Sciatic nerve (tissue), 2 donors: ENCODE data around the gene TESPA1. TPM values are rescaled to one million over a fixed set of nuclear protein-coding genes. Genes with fewer than 3 reads are reported as not detected.
"Not testable (repeated sequence)": the region's sequence is repeated elsewhere in the genome, so short reads cannot be mapped to it uniquely, and the experiment has no call there.

Experiments
- ATAC-seq: fragments of 200-7000 bp; cut with Tn5 transposase; one replicate; pipeline ENCODE4 v1.9.1; 2020; ENCODE audit warnings: mild to moderate bottlenecking, moderate library complexity
- DNase-seq: peaks from one replicate; pipeline ENCODE4 v3.0.0-alpha.2; 2020; ENCODE audit warnings: low spot score
- intact Hi-C: fragments of 100-400 bp; cut with DNase I; formaldehyde crosslinking; loops from one replicate; pipeline ENCODE4 v1.14.2; 2022
- total RNA-seq: library from RNA; stranded (reverse); fragmentation: NEBNext Ultra II Directional; extraction: Animal tissue kit (Norgen Biotek cat#: 25700); gene quantifications from one replicate; pipeline ENCODE4 v1.2.1, GENCODE V29; 2021
- donor health status: DM: no; HTN: no; CAD: no.
- donor health status: DM: no; HTN: no; CAD: no.

TESPA1 gene
- total RNA-seq, 1 donor from 2014 or later = 3.1 TPM

- DNase-seq (no peak), ATAC-seq (no peak)
- intact Hi-C loops = no loop called here
These were observed 27.5 kb downstream of the TESPA1 start for GRCh38 chr12:54956818-54957641.

GRCh38 chr12:54956322-54956721 lies 28.2 kb downstream of the TESPA1 start:
- no peak for DNase-seq
- intact Hi-C loops = no loop called here
- no peak for ATAC-seq

GRCh38 chr12:54954801-54955200 lies 29.8 kb downstream of the TESPA1 start:
- DNase-seq (no peak), ATAC-seq (no peak)
- intact Hi-C loops = no loop called here

GRCh38 chr12:54954228-54954627 lies 30.3 kb downstream of the TESPA1 start:
- intact Hi-C loops = no loop called here
- DNase-seq = no peak
- no peak for ATAC-seq

GRCh38 chr12:54950071-54950727 lies 34.4 kb downstream of the TESPA1 start:
- intact Hi-C loops = no loop called here
- ATAC-seq (no peak), DNase-seq (no peak)

- intact Hi-C loops = no loop called here
- ATAC-seq = peak; percentile 96
- no peak for DNase-seq
These were observed 35.4 kb downstream of the TESPA1 start for GRCh38 chr12:54949073-54949711.

- intact Hi-C loops = no loop called here
- no peak for DNase-seq
- no peak for ATAC-seq
These were observed 36.4 kb downstream of the TESPA1 start for GRCh38 chr12:54948171-54948570.

- DNase-seq (no peak), ATAC-seq (no peak)
- intact Hi-C loops = no loop called here
These were observed 39.5 kb downstream of the TESPA1 start for GRCh38 chr12:54945082-54945481.

- DNase-seq, ATAC-seq, intact Hi-C loops: not testable (repeated sequence)
These were observed 41.3 kb downstream of the TESPA1 start for GRCh38 chr12:54943292-54943691.

- intact Hi-C loops = loop anchor here (1.0 kb wide), 1 partner anchor 31 kb away; no protein-coding TSS in a partner anchor
- DNase-seq (no peak), ATAC-seq (no peak)
These were observed 42.9 kb downstream of the TESPA1 start for GRCh38 chr12:54941659-54942058.

- intact Hi-C loops = loop anchor here (1.0 kb wide), 1 partner anchor 31 kb away; no protein-coding TSS in a partner anchor
- ATAC-seq = no peak
- no peak for DNase-seq
These were observed 43.7 kb downstream of the TESPA1 start for GRCh38 chr12:54940727-54941315.

- intact Hi-C loops = no loop called here
- DNase-seq (no peak), ATAC-seq (no peak)
These were observed 46.6 kb downstream of the TESPA1 start for GRCh38 chr12:54937929-54938328.

- DNase-seq = no peak
- ATAC-seq = no peak
- intact Hi-C loops = no loop called here
These were observed 47.2 kb downstream of the TESPA1 start for GRCh38 chr12:54937376-54937775.

- DNase-seq (no peak), ATAC-seq (no peak)
- intact Hi-C loops = no loop called here
These were observed 47.8 kb downstream of the TESPA1 start for GRCh38 chr12:54936736-54937135.

GRCh38 chr12:54935235-54935951 lies 49.2 kb downstream of the TESPA1 start:
- ATAC-seq = peak; percentile 52

GRCh38 chr12:54934419-54934818 lies 50.1 kb downstream of the TESPA1 start:
- no peak for ATAC-seq
- DNase-seq = no peak
- intact Hi-C loops = no loop called here

More at GRCh38 chr12:54935235-54935951, 49.2 kb downstream of the TESPA1 start:
- intact Hi-C loops = no loop called here
- no peak for DNase-seq

- no peak for ATAC-seq
- DNase-seq = no peak
- intact Hi-C loops = no loop called here
These were observed 51.2 kb downstream of the TESPA1 start for GRCh38 chr12:54933376-54933775.

GRCh38 chr12:54932691-54933090 lies 51.9 kb downstream of the TESPA1 start:
- intact Hi-C loops = no loop called here
- peak; percentile 69 for DNase-seq
- ATAC-seq = peak; percentile 44

GRCh38 chr12:54932038-54932437 lies 52.5 kb downstream of the TESPA1 start:
- ATAC-seq (no peak), DNase-seq (no peak)
- intact Hi-C loops = no loop called here
